NCI-H82 treated with DMSO at 0.1 percent for 48 hours (cell line): Measurements from ENCODE around the gene UCK2.

Experiments used
- DNase-seq: peaks from one replicate; lab custom pipeline; 2025; ENCODE audit not compliant: unreplicated experiment; lab: John Stamatoyannopoulos, UW

UCK2 gene

DNA sequence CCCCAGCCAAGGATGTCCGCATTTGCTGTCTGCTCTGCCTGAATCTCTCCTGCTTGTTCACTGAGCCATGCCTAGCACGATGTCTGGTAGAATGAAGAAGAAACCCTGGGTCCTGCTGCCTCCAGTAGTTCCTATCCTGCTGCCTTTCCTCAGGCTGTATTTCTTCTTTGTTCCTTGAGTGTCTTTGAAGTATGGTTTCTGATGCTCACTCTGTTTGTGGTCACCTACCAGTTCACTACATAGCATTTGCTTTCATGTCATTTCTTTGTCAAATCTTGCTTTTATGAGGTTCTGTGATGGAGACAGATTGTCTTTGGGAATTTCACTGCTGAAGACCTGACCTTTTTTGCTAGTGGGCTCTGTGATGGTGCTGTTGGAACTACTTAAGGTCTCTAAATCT is 5.9 kb downstream of the UCK2 start:
- DNase-seq, result no peak

DNA sequence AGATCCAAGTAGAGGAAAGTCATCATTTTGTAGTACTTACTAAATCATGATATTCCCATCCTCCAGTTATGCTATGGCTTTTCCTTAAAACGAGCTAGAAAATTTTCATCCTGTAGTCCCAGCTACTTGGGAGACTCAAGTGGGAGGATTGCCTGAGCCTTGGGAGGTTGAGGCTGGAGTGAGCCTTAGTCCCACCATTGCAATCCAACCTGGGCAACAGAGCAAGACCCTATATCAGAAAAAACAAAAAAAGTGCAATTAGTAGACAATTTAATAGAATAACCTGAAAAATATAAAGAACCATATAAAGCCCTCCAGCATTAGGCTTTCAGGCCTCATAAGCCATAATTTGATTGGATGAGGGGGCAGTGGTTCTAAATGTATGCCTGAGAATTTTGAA is 6.8 kb downstream of the UCK2 start:
- no peak for DNase-seq

DNA sequence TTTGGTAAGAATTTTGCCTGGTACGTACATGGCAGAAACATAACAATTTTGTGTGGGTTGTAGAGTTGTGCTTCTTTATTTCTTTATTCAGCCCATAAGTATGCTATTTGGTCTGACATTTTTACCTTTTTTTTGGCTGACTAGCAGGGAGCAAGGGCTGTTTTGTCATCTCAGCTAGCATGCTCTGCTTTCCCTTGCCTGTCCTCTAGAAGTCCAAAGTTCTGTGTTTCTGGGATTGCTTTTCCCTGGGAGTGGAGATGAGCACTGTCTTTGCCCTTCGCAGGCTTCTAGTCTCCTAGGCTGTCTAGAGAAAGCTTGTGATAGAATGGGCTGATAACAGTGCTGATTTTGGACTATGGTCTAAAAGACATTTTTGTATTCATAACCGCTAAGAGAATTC is 7.5 kb downstream of the UCK2 start:
- no peak for DNase-seq

DNA sequence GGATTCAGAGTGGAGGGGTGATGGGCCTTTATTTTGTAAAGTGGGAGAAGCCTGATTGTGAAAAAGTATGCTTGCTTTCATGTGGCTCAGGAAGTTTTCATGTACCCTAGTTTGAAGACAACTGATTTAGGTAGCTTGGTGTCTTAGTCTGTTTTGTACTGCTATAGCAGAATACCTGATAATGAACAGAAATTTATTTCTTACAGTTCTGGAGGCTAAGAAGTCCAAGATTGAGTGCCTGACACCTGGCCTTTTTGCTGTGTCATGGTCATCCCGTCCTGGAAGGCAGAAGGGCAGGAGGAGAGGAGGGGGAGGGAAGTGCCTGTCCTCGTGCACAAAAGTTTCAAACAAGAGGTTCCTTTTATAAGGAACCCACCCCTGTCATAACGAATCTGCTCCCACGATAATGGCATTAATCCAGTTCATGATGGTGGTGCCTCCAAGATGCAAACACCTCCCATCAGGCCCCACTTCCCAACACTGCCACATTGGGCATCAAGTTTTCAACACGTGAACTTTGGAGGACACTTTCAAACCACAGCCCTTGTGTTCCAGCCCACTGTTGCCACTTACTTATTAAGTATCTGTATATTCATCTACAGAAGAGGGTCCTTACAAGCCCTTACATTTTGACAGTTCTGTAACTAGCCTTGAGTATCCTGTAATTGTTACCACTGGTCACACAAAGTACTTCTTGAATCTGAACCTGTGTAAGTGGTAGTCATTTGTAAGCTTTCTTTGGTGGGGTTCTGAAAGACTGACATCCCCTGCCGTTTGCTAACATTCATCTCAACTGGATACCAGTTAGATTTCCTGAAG is 9.5 kb downstream of the UCK2 start:
- DNase-seq, result no peak

DNA sequence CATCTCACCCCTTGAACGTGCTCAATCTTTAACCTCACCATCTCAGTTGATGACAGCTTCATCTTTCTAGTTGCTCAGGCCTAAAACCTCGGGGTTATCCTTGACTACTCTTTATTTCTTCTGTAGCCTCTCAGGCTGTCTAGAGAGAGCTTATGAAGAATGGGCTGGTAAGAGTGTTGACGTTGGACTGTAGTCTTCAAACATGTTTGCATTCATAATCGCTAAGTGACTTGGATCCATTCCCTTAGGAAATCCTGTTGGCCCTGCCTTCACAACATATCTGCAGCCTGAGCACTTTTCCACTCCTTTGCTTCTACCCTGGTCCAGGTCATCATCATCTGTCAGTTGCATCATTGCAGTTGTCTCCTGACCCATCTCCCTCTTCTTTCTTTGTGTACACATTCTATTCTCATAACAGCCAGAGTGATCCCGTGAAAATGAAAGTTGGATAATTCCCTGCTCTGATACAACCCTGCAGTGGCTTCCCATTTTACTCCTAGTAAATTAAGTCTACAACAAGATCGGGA is 10.5 kb downstream of the UCK2 start:
- DNase-seq, result no peak

DNA sequence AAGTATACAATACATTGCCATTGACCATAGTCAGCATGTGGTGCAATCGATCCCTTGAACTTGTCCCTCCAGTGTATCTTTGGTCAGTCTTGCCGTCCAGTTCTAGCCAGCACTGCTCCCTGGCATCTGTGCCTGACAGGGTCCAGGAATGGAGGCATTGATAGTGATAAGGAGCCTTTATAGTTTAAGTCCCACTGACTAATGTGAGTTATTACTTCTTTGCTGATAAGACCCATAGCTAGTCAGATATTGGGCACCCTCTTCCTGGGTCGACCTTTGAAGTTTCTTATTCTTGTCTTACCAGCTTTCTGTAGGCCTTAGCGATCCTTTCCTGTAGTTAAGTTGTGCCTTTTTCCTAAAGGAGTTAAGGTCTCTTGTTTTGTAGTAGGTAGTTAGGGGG is 13.0 kb downstream of the UCK2 start:
- DNase-seq, result no peak

DNA sequence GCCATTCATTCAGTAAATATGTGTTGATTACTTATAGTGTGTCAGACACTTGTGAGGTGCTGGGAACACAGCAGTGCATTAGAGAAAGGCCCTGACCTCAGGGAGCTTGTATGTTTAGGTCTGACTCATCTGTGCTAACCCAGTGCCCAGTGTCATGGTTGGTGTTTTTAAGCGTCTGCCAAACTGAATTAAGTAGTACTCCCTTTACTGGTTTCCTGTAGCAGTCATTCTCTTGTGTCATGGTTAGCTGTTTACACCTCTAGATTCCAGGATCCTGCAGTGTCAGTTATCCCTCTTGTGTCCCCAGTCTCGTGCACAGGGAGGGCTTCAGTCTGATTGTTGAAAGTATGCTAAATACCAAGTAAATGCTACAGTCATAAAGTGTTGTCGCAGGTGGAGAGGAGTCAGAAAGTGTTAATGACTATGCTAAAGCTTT is 14.2 kb downstream of the UCK2 start:
- no peak for DNase-seq

DNA sequence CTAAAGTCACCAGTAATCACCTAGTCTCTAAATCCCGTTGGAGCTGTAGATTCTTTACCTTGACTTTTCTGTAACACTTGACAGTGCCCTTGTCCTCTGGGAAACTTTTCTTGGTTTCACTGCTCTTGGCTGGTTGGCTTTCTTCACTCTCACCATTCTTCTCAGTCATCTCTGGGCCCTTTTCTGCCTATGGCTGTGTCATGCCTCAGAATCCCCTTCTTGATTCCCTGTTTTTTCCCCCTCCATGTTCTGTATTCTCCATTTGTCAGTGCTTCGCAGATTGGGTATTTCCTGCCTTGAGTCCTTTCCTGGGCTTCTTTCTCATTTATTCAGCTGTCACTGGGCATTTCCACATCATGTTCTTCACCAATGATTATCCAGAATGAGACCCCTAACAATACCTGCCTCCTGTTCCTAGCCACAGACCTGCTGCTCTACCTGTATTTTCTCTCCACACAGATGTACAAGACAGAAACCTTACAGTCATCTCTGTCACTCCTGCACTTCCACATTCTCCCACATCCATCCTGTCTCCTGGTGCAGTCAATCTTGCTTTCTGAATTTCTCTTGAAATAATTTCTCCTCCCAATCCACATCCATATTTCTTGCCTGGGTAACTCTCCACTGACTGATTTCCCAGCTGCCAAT is 14.7 kb downstream of the UCK2 start:
- no peak for DNase-seq

DNA sequence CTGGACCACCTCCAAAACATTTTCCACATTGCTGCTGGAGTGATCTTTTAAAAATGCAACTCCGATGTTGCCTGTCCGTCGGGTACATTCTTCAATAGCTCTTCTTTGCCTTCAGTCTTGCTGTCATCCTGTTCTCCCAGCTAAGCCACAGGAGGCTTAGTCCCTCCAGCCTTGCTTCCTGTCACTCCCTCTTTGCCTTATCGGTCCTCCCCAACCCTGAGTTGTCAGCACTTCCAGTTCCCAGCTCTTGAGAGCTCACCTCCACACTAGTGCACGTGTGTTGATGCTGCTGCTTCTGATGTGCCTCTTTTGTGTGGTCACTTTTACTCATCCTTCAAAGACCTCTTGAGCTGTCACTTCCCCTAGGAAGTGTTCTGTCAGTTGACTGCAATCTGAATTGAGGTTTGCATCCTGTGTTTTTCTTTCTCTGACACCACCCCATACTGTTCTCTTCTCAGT is 15.3 kb downstream of the UCK2 start:
- no peak for DNase-seq

DNA sequence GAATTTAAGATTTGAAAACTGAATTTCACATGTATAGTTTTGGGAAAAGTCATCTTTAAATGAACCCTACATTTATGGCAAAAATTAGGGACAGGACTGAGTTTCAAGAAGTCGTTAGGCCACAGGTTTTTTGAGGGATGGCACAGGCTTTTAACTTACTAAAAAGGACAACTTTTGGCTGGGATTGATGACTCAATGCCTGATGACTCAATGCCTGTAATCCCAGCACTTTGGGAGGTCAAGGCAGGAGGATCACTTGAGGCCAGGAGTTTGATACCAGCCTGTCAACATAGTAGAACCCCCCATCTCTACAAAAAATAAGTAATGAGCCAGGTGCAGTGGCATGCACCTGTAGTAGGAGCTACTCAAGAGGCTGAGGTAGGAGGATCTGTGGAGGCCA is 15.9 kb downstream of the UCK2 start:
- DNase-seq, result no peak

DNA sequence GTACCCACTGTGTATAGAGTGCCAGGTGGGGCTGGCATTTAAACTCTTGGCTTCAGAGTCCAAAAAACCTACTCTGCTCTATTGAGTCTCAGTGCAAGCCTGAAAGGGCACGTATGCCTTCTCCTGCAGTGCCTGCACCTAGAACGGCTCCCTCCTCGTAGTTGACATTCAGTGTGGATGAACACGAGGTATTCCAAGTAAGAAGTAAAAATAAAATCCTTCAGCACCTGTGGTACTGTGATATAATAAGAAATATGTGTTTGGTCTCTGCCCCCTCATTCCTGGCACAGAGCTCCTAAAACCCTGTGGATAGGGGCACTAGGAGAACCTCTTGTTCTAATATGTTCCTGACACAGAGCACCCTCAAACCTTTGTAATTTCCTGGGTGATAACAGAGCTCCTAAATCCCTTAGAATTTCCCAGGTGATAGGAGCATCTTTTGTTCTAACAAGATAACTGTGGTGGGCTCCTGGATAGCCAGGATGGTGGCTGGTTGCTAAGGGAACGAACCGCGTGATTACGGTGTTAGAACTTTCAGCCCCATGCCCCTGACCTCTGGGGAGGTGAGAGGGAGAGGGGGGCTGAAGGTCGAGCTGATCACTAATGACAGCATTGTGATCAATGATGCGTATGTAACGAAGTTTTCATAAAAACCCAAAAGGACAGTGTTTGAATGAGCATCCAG is 16.8 kb downstream of the UCK2 start:
- DNase-seq, result no peak

DNA sequence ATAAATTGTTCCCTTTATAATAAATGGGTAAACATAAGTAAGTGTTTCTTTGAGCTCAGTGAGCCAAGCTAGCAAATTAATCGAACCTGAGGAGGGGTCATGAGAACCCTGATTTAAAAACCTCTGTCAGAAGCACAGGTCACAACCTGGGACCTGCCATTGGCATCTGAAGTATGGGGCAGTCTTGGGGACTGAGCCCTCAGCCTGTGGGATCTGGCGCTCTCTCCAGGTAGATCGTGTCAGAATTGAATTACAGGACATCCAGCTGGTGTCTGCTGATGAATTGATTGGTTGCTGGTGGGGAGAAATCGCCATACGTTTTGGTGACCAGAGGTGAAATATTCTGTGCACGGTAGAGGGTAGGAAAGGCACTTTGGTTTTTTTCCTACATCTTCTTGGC is 17.5 kb downstream of the UCK2 start:
- no peak for DNase-seq

DNA sequence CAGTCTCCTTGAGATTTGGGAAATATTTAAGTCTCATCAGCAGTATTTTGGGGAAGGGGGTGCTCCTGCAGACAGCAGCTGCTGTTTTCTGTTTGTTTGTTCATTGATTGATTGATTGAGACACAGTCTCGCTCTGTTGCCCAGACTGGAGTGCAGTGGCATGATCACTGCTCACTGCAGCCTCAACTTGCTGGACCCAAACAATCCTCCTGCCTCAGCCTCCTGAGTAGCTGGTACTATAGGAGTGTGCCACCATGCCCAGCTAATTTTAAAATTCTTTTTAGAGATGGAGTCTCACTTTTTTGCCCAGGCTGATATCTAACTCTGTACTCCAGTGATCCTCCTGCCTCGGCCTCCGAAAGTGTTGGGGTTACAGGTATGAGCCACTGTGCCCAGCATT is 18.2 kb downstream of the UCK2 start:
- DNase-seq, result no peak

DNA sequence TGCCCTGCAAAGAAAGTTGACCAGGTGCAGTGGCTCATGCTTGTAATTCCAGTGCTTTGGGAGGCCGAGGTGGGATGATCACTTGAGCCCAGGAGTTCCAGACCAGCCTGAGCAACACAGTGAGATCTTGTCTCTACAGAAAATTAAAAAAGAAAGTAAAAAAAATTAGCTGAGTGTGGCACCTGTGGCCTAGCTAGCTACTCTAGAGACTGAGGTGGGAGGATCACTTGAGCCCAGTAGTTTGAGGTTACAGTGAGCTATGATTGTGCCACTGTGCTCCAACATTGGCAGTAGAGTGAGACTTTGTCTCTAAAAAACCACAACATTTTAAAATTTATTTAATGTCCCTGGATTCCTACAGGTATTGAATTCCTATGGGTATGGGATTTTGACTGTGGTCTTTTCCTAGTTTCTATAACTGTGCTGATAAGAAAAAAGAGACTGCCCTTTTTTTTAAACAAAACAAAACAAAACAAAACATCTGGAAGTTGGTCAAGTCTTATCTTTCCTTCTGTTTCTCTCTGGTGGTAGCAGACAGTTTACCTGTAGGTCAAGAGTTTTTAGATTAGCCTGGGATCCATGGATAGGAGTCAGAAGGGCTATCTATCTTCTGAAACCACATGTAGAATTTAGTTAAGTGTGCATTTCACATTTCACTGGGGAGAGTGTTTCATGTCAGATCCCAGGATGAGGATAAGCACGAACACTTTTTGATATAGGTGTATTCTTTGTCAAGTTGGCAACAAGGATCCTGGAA is 18.8 kb downstream of the UCK2 start:
- DNase-seq, result no peak

DNA sequence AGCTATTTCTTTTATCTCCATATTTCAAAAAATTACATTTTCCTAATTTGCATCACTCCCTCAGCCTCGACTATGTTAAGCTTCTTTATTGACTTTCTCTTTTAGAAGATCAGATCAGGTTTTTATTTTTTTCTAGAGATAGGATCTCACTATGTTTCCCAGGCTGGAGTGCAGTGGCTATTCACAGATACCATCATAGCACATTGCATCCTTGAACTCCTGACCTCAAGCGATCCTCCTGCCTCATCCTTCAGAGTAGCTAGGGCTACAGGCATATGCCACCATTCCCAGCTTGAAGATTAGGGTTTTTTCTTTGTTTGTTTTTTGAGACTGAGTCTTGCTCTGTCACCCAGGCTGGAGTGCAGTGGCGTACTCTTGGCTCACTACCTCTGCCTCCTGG is 20.1 kb downstream of the UCK2 start:
- DNase-seq, result no peak

DNA sequence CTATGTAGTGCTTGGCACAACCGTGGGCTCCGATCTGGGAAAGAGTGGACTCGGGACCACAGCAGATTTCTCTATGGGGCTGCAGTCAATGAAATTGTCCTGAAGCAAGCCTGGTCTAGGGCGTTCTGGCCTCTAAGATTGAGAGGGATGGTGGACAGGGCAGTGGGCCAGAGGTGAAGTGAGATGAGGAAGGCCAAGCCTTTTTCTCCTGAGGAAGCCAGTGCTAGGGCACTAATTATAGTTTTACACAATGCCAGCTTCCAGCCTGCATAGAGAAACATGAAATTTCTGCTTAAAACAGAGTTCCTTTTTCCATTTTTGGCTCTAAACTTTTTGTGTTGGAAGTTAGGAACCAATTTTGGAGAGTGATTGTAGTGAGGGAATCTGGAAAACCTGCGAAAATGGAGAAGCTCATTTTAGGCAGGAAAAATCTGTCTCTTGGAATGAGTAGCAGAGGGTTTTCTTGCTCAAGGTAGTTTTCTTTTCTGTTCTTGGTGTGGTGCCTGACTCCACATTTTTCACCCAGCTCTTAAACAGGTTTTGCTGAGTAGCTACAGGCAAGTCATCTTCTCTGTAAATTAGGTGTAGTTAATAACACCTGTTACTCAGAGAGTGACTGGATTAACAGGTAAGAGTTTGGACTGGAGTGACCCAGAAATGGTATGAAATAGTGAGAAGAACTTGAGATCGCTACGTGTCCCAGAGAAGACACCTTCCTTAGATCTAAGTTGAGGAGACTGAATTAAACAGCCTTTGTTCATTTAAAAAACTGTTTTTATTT is 22.1 kb downstream of the UCK2 start:
- DNase-seq, result no peak

DNA sequence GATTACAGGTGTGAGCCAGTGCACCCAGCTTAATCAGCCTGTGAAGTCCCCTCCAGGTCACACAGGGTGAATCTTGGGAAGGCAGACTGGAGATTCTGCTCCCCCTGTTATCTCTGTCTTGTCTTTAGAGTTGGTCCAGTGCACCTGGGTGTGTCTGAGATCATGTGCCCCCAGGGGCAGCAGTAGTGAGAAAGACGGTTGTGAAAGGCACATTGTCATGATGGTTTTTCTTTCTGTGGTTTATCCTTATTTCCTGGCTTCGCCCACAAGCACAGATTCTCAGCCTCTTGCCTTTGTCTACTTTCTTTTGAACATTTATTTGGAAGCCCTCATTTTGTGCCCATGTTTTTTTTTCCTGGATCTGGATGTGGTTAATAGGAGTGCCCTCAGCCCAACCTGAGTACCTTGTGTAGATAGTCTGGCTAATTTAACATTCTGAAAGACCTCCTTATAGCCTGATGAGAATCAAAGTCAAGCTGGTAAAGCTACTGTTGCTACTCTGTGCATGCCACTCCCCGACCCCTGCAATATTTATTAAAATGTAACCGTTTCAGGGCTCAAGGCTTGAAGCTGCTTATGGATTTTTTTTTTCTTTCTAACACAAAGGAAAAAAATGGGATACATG is 23.7 kb downstream of the UCK2 start:
- DNase-seq, result no peak

DNA sequence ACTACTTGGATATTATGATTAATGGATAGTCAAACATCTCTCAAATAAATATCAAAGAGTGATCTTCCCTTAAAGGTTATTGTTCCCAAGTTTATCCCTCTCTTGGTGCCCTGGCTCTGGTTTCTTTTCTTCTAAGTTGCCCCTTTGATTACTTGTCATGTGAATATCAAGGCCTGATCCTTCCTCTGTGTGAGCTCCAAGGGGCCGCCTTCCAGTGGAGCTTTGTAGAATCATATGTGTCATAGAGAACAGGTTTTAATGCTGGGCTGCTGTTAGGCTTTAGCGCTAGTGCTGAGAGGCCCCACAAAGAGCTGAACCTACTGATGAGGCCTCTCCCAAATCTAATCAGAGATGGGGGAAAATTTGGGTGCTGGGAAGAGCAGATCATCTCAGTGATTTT is 25.5 kb downstream of the UCK2 start:
- no peak for DNase-seq

DNA sequence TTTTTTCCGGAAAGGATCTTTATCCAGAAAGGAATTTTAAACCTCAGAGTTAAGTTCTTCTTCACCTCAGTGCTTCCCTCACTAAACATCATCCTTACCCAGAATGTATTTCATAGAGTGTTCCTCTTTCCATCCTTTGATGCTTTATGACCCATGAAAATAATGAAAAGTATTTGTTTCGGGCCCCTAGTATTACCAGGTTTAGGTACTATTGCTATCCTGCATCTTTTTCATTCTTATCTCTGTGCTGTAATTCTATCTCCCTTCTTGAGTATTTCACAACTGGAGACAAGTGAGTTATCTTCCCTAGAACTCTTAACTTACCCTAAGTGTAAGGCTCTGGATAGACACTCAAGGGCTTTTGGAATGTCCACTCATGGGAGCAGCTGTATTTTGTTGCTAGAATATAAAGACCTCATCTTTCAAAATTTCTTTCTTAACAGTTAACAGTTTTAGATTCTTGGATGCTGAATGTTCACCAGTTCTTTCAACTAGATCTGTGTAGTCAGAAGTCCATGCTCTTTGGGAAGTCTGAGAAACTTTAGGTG is 26.2 kb downstream of the UCK2 start:
- DNase-seq, result no peak
